C4-2B (cell line): ENCODE data around the gene RNF5.

Experiments used
- CTCF ChIP-seq: fragments of 450-650 bp; conservative IDR thresholded peaks from 2 replicates; pipeline ENCODE4 v1.5.1; 2017; ENCODE audit warnings: mild to moderate bottlenecking
- ZFX ChIP-seq: fragments of 450-650 bp; IDR thresholded peaks from 2 replicates; pipeline ENCODE4 v1.6.1; 2017

GRCh38 chr6:32168350-32168749, 9.9 kb upstream of the RNF5 start:
- no peak for TF ChIP-seq CTCF
- TF ChIP-seq ZFX, result no peak
